ENCODE data around the gene HSPB7.

DNA sequence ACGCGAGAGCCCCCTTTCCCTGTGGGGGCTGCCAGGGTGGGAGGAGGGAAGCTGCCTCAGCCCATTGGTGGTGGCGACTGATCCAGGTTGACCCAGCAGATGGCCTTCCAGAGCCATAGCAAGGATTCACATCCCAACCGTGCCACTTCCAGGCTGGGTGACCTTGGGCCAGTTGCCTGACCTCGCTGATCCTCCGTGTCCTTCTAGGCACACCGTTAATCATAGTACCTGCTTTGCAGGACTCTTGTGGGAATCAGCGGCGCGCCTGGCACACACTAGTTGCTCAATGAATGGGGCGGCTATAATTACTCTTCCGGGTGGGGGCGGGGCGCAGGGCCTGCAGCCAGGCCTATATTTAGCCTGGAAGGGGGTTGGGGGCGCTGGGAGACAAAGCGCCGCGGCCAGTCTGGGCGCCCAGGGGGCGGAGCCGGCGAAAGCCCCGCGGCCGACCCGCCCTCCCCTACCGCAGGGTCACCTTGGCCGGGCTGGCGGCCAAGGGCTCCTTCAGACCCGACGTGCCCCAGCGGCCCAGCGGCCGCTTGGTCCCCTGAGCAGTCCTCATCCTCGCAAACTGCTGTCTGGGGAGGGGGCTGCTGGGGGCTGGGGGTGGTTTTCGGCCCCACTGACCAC lies 5.1 kb downstream of the HSPB7 start:
- TF ChIP-seq, protein P1, sequence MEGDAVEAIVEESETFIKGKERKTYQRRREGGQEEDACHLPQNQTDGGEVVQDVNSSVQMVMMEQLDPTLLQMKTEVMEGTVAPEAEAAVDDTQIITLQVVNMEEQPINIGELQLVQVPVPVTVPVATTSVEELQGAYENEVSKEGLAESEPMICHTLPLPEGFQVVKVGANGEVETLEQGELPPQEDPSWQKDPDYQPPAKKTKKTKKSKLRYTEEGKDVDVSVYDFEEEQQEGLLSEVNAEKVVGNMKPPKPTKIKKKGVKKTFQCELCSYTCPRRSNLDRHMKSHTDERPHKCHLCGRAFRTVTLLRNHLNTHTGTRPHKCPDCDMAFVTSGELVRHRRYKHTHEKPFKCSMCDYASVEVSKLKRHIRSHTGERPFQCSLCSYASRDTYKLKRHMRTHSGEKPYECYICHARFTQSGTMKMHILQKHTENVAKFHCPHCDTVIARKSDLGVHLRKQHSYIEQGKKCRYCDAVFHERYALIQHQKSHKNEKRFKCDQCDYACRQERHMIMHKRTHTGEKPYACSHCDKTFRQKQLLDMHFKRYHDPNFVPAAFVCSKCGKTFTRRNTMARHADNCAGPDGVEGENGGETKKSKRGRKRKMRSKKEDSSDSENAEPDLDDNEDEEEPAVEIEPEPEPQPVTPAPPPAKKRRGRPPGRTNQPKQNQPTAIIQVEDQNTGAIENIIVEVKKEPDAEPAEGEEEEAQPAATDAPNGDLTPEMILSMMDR (conservative IDR thresholded peaks at IDR 0.05; ENCODE audit: low read length) = no peak
- TF ChIP-seq EZH2phosphoT487 (IDR thresholded peaks at IDR 0.05; ENCODE audit: borderline replicate concordance) = no peak

Data from Loucy (cell line).